Activated CD8-positive, alpha-beta memory T cell treated with anti-CD3 and anti-CD28 coated beads, Interleukin-2, amount 50 U/mL, for 48 hours (primary cell): Measurements from ENCODE around the gene CMTM8.
"Not testable (repeated sequence)": the region's sequence is repeated elsewhere in the genome, so short reads cannot be mapped to it uniquely, and the experiment has no call there.

Experiments
- DNase-seq: peaks from one replicate; pipeline ENCODE4 v3.0.0-alpha.2; 2020

The CMTM8 gene

DNA sequence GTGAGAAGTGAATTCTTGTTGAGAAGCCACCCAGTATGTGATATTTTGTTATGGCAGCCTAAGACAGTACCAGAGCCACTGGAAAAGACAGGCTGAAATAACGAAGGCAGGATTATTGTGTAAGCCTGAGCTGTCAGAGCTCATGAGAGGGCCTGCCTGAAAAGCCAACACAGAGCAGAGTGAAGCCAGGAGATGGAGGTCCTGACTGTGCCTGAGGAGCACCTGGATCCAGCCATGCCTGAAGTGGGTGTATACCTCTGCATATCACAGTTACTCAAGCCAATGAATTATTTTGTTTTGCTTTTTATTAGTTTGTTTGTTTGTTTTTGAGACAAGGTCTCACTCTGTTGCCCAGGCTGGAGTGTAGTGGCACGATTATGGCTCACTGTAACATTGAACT lies 149.0 kb downstream of the CMTM8 start:
- no peak for DNase-seq

GRCh38 chr3:32389577-32389976 lies 151.1 kb downstream of the CMTM8 start:
- DNase-seq = not testable (repeated sequence)

- DNase-seq = peak; percentile 83
Measured at GRCh38 chr3:32391643-32392535, 153.4 kb downstream of the CMTM8 start, which contains the start of gene CMTM7. CMTM7 (plus strand) TSS chr3:32391853; CDS start chr3:32391907, 54 bp downstream.

DNA sequence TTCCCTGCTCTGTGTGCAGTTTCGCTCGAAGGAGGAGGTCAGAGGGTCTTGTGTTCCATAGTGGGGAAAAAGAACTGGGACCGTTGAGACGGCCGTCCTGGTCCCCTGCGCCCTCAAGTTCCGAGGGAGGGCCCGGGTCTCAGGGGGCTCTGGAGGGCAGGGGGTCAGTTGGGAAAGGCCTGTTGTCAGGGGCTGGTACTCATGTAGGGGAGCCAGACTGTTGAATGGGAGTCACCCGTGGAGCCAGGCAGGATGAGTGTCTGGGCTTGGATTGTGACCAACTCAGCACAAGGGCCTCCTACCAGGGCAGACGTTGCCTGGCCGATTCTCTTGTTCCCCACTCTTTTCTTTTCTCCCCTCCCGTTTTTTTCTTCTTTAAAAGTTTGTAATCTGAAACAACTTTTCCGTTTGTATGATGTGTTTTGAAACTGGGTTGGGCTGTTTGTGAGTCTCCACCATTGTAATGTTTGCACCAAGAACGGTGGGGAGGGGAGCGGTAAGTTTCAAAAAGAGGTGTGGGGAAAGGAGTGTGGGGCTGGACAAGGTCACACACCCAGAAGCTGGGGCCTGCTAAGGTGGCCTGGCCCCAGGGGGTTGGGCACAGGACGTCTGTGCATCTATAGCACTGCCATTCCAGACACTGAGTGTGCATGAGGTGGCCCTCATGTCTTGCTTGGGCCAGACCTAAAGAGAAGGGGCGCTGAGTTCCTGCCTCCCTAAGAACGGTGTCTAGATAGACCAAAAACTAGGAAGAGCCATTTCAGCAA lies 154.2 kb downstream of the CMTM8 start:
- DNase-seq = peak; percentile 66

DNA sequence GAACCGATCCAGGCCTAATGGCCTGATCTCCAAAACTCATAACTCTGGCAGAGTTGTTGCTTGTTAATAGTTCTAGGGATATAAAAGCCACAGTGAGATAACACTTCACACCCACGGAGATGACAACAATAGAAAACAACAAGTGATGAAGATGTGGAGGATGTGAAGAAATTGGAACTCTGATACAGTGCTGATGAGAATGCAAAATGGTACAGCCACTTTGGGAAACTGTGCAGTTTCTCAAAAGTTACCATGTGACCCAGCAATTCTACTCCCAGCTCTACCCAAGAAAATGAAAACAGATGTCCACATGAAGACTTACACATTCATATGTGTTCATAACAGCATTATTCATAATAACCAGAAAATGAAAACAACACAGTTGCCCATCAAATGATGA lies 157.0 kb downstream of the CMTM8 start:
- DNase-seq = no peak

DNA sequence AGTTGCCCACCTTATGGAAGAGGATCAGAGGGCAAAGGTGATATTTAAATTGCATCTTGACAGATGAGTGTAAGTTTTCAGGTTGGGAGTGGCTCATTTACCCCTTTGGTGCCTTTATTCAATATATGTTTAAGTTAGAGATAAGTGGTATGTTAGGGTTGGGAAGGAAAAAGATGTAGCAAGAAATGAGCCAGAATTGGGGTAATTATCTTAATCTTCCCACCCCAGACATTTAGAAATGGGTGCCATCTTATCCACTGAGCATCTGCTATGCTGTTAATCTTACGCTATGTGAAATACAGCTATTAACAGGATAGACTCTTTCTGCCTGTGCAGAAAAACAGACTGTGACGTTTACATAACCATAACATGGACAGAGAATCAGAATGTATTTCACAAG lies 159.5 kb downstream of the CMTM8 start:
- no peak for DNase-seq

DNA sequence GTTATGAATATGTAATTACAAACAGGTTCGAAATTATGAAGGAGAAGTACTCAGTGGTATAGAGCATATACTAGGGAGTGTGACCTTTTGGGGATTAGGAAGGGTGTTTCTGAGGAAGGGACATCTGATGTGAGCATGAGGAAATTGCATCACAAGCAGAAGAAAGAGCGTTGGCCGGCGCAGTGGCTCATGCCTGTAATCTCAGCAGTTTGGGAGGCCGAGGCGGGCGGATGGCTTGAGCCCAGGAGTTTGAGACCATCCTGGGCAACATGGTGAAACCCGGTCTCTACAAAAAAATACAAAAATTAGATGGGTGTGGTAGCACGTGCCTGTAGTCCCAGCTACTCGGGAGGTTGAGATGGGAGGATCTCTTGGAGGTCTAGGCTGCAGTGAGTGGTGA lies 160.1 kb downstream of the CMTM8 start:
- no peak for DNase-seq

DNA sequence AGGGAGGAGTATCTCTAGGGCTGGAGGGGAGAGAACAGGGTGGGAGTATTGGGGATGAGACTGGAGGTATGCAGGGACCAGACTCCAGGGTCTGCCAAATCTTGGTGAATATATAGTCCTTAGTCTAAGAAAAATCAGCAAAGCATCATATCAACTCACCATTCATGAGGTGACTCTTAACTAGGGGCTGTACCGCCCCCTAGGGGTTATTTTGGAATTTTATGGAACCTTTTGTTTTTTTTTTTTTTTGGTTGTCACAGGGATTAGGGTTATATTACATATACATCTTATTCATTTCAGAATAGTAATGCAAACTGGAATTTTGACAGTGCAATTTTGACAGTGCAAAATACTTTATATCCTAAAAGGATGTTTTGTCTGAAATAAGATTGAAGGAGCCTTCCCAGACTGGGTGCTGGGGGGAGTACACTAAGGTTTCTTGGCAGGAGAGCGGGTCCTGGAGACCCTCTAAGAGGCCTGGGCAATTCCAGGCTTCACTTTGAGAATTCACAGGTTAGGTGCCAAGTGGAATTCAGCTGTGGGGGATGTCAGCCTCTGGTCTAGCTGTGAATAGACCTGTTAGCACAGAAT lies 160.6 kb downstream of the CMTM8 start:
- DNase-seq = no peak

GRCh38 chr3:32401126-32401525 lies 162.6 kb downstream of the CMTM8 start:
- DNase-seq = no peak

- peak; percentile 78 for DNase-seq
Measured at GRCh38 chr3:32401556-32402081, 163.1 kb downstream of the CMTM8 start.

DNA sequence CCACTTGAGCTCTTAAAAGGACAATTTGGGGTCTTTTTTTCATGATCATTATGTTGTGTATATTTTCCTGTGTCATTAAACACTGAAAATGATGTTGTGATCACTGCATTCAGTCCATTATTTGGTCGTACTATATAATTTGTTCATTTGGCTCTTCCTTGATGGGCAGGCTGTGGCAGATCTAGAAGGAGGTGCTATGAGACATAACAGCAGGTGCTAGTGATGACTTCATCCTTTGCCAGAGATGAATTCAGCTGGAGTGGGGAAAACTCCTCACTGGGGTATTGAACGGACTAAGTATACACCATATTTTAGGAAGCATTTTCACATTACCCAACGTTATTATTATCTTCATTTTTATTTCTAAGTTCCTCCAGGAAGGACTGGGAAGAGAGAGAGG lies 165.2 kb downstream of the CMTM8 start:
- no peak for DNase-seq

GRCh38 chr3:32404714-32405113 lies 166.2 kb downstream of the CMTM8 start:
- no peak for DNase-seq

- DNase-seq = no peak
Measured at GRCh38 chr3:32405155-32405554, 166.7 kb downstream of the CMTM8 start.

- DNase-seq = no peak
Measured at GRCh38 chr3:32405711-32406323, 167.3 kb downstream of the CMTM8 start.

- no peak for DNase-seq
Measured at GRCh38 chr3:32406486-32407408, 168.3 kb downstream of the CMTM8 start.

- no peak for DNase-seq
Measured at GRCh38 chr3:32410367-32411246, 172.1 kb downstream of the CMTM8 start.

- peak; percentile 37 for DNase-seq
Measured at GRCh38 chr3:32411442-32411841, 173.0 kb downstream of the CMTM8 start.

DNA sequence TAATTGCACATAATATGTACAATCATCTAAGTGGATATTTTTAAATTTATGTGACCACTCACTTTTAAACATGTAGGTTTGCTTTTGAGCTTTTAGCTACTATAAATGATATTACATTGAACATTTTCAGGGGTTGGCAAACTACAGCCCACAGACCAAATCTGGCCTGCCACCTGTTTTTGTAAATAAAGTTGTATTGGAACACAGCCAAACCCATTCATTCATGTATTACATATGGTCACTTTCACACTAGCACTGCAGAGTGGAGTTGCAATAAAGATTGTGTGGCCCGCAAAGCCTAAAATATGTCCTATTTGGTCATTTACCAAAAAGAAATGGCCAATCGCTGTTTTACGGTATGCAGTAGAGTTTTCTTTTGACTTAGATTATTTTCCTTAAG lies 174.4 kb downstream of the CMTM8 start:
- DNase-seq = no peak

- DNase-seq = no peak
Measured at GRCh38 chr3:32413845-32414521, 175.5 kb downstream of the CMTM8 start.
